GM12801 (cell line): ENCODE measurements around the gene DHRS9.

Experiments used
- CTCF ChIP-seq: IDR thresholded peaks from one replicate; pipeline ENCODE4 v1.5.1; 2011; ENCODE audit warnings: control low read depth; ENCODE audit not compliant: insufficient read length; ENCODE audit errors: extremely low read depth

The DHRS9 gene

GRCh38 chr2:169110916-169111315 is 41.6 kb downstream of the DHRS9 start:
- no peak for TF ChIP-seq CTCF

- no peak for TF ChIP-seq CTCF
Measured at GRCh38 chr2:169112841-169113240, 43.5 kb downstream of the DHRS9 start.

- no peak for TF ChIP-seq CTCF
Measured at GRCh38 chr2:169114056-169114455, 44.7 kb downstream of the DHRS9 start.

GRCh38 chr2:169116327-169116726 is 47.0 kb downstream of the DHRS9 start:
- TF ChIP-seq CTCF = no peak

GRCh38 chr2:169116993-169117392 is 47.6 kb downstream of the DHRS9 start:
- no peak for TF ChIP-seq CTCF

GRCh38 chr2:169118060-169118459 is 48.7 kb downstream of the DHRS9 start:
- TF ChIP-seq CTCF = no peak

GRCh38 chr2:169119123-169119760 is 49.9 kb downstream of the DHRS9 start:
- no peak for TF ChIP-seq CTCF
